ENCODE results near the gene TLR8.

Gene TLR8

GRCh38 chrX:12906046-12906761, at the start of gene TLR8:
Gene TLR8 (plus strand): TSS chrX:12906620. CDS start chrX:12906707, 87 bp downstream.
- TF ChIP-seq CTCF (IDR thresholded peaks at IDR 0.05; ENCODE audit: borderline replicate concordance, insufficient read depth, low read depth, low read length), result no peak
- H3K4me3 ChIP-seq (ENCODE audit: low read depth, low read length), result no peak within 1 kb of the TSS

- no peak overlapping the region for H3K4me3 ChIP-seq (ENCODE audit: low read depth, low read length)
These were observed 41.1 kb upstream of the TLR8 start for GRCh38 chrX:12865359-12865758.

GRCh38 chrX:12866451-12867377, 39.7 kb upstream of the TLR8 start, which contains the start of gene TLR7:
Gene TLR7 (plus strand): TSS chrX:12867072. CDS start chrX:12867579, 507 bp downstream.
- peak within 1 kb of the TSS; percentile 46 for H3K4me3 ChIP-seq (ENCODE audit: low read depth, low read length)
- no peak for TF ChIP-seq CTCF (IDR thresholded peaks at IDR 0.05; ENCODE audit: borderline replicate concordance, insufficient read depth, low read depth, low read length)

More at GRCh38 chrX:12865359-12865758, 41.1 kb upstream of the TLR8 start:
- TF ChIP-seq CTCF (IDR thresholded peaks at IDR 0.05; ENCODE audit: borderline replicate concordance, insufficient read depth, low read depth, low read length), result no peak

- no peak for TF ChIP-seq CTCF (IDR thresholded peaks at IDR 0.05; ENCODE audit: borderline replicate concordance, insufficient read depth, low read depth, low read length)
- peak overlapping the region; percentile 46 for H3K4me3 ChIP-seq (ENCODE audit: low read depth, low read length)
These were observed 38.7 kb upstream of the TLR8 start for GRCh38 chrX:12867685-12868084.

- H3K4me3 ChIP-seq (ENCODE audit: low read depth, low read length), result peak overlapping the region; percentile 46
- no peak for TF ChIP-seq CTCF (IDR thresholded peaks at IDR 0.05; ENCODE audit: borderline replicate concordance, insufficient read depth, low read depth, low read length)
These were observed 37.7 kb upstream of the TLR8 start for GRCh38 chrX:12868747-12869146.

GRCh38 chrX:12871257-12871656, 35.2 kb upstream of the TLR8 start:
- no peak for TF ChIP-seq CTCF (IDR thresholded peaks at IDR 0.05; ENCODE audit: borderline replicate concordance, insufficient read depth, low read depth, low read length)

More at GRCh38 chrX:12871257-12871656, 35.2 kb upstream of the TLR8 start:
- peak overlapping the region; percentile 16 for H3K4me3 ChIP-seq (ENCODE audit: low read depth, low read length)
